Fibroblast of peridontal ligament (primary cell): ENCODE measurements around the gene ZFYVE21.

Source experiments
- DNase-seq: peaks from one replicate; pipeline ENCODE4 v3.0.0-alpha.2; 2010; ENCODE audit errors: extremely low read depth

ZFYVE21 gene

GRCh38 chr14:103692159-103692558 lies 23.5 kb upstream of the ZFYVE21 start:
- DNase-seq: no peak

- DNase-seq: no peak
Observed at GRCh38 chr14:103692871-103693270, 22.7 kb upstream of the ZFYVE21 start.

- DNase-seq: no peak
Observed at GRCh38 chr14:103693515-103693914, 22.1 kb upstream of the ZFYVE21 start.

GRCh38 chr14:103694572-103695026 lies 21.0 kb upstream of the ZFYVE21 start:
- no peak for DNase-seq

GRCh38 chr14:103695296-103696069 lies 20.1 kb upstream of the ZFYVE21 start:
- DNase-seq: no peak

GRCh38 chr14:103696070-103696402 lies 19.6 kb upstream of the ZFYVE21 start:
- DNase-seq: no peak

- DNase-seq: peak; percentile 83
Observed at GRCh38 chr14:103696466-103697071, 19.0 kb upstream of the ZFYVE21 start.

GRCh38 chr14:103697206-103697602 lies 18.4 kb upstream of the ZFYVE21 start:
- DNase-seq: no peak

- DNase-seq: no peak
Observed at GRCh38 chr14:103697603-103698379, 17.8 kb upstream of the ZFYVE21 start.

- DNase-seq: no peak
Observed at GRCh38 chr14:103698380-103699260, 17.0 kb upstream of the ZFYVE21 start.

- no peak for DNase-seq
Observed at GRCh38 chr14:103699261-103699661, 16.3 kb upstream of the ZFYVE21 start.

- DNase-seq: no peak
Observed at GRCh38 chr14:103699901-103700752, 15.5 kb upstream of the ZFYVE21 start.

GRCh38 chr14:103700753-103701490 lies 14.7 kb upstream of the ZFYVE21 start:
- no peak for DNase-seq

GRCh38 chr14:103702095-103702494 lies 13.5 kb upstream of the ZFYVE21 start:
- DNase-seq: no peak

- no peak for DNase-seq
Observed at GRCh38 chr14:103702497-103703432, 12.8 kb upstream of the ZFYVE21 start.

- DNase-seq: no peak
Observed at GRCh38 chr14:103703433-103704385, 11.9 kb upstream of the ZFYVE21 start.

- no peak for DNase-seq
Observed at GRCh38 chr14:103704708-103705107, 10.9 kb upstream of the ZFYVE21 start.

GRCh38 chr14:103705118-103705503 lies 10.5 kb upstream of the ZFYVE21 start:
- DNase-seq: no peak
